Vagina (tissue), 2 donors: Measurements from ENCODE around the gene ABHD2.

ENCODE experiments used
- POLR2A ChIP-seq, 2 donors: fragments of 450-650 bp; IDR thresholded peaks; one replicate each; pipeline ENCODE4 v1.6.1; 2017; ENCODE audit warnings: antibody characterized with exemption in 2 of 2, mild to moderate bottlenecking in 2 of 2, moderate library complexity in 2 of 2
- TF ChIP-seq, protein P1 (sequence below), 3 experiments: fragments of 450-650 bp in 2 of 3; fragments of 200-600 bp in 1 of 3; sonication (generic) in 1 of 3; IDR thresholded peaks; one replicate each; pipeline ENCODE4 v1.5.1; 2017 to 2019; ENCODE audit warnings: antibody characterized with exemption in 3 of 3, mild to moderate bottlenecking in 2 of 3, moderate library complexity in 2 of 3

DNA sequence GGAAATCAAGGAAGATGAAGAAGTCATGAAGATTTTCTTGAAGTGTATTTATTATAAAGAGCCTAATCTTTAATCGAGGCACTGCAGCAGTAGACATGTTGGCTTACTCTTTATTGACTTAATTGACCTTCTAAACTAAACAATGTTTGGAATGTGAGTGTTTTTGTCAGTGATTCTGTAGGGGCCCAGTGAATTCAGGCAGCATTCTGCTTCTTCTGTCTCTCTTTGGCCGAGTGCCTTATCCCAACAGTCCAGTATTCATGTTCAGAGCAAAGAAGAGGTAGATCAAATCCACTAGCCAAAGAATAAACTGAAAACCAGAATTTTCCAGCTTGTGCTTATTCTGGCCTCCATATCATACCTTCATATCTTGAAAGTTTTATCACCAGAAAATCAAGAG is 77.4 kb downstream of the ABHD2 start:
- TF ChIP-seq, protein P1, sequence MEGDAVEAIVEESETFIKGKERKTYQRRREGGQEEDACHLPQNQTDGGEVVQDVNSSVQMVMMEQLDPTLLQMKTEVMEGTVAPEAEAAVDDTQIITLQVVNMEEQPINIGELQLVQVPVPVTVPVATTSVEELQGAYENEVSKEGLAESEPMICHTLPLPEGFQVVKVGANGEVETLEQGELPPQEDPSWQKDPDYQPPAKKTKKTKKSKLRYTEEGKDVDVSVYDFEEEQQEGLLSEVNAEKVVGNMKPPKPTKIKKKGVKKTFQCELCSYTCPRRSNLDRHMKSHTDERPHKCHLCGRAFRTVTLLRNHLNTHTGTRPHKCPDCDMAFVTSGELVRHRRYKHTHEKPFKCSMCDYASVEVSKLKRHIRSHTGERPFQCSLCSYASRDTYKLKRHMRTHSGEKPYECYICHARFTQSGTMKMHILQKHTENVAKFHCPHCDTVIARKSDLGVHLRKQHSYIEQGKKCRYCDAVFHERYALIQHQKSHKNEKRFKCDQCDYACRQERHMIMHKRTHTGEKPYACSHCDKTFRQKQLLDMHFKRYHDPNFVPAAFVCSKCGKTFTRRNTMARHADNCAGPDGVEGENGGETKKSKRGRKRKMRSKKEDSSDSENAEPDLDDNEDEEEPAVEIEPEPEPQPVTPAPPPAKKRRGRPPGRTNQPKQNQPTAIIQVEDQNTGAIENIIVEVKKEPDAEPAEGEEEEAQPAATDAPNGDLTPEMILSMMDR (IDR thresholded peaks at IDR 0.05), result no peak
- no peak for TF ChIP-seq POLR2A (IDR thresholded peaks at IDR 0.05)
